Kidney tubule cell (primary cell): Measurements from ENCODE around the gene OR4M1.
"Not testable (repeated sequence)": the region's sequence is repeated elsewhere in the genome, so short reads cannot be mapped to it uniquely, and the experiment has no call there.

Experiments used
- DNase-seq: peaks from one replicate; pipeline ENCODE4 v3.0.0-alpha.2; 2018; ENCODE audit warnings: low spot score

OR4M1 gene, protein sequence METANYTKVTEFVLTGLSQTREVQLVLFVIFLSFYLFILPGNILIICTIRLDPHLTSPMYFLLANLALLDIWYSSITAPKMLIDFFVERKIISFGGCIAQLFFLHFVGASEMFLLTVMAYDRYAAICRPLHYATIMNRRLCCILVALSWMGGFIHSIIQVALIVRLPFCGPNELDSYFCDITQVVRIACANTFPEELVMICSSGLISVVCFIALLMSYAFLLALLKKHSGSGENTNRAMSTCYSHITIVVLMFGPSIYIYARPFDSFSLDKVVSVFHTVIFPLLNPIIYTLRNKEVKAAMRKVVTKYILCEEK

GRCh38 chr14:19773204-19773603 lies at the start of gene OR4M1:
OR4M1 (plus strand) TSS chr14:19773504; CDS start chr14:19780323, 6,819 bp downstream.
- DNase-seq = not testable (repeated sequence)

GRCh38 chr14:19729359-19729758 lies 43.9 kb upstream of the OR4M1 start:
- no peak for DNase-seq

DNA sequence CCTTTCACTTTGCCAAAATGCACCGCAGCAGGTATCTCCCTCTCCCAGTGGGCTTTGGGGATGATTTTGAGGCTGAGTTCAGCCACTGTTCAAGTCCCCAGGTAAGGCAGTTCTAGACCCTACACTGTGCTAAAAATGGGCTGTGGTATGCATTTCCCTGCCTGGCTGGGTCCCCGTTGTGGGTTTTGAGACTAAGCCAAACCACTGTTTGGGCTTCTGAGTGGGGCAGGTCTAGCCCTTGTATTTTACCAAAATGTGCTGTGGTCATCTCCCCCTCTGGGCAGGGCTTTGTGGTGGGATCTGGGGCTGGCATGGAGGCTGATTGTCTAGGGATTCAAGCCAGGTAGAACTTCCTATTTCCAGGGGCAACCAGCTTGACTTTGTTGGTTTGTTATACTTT lies 43.5 kb upstream of the OR4M1 start:
- no peak for DNase-seq

DNA sequence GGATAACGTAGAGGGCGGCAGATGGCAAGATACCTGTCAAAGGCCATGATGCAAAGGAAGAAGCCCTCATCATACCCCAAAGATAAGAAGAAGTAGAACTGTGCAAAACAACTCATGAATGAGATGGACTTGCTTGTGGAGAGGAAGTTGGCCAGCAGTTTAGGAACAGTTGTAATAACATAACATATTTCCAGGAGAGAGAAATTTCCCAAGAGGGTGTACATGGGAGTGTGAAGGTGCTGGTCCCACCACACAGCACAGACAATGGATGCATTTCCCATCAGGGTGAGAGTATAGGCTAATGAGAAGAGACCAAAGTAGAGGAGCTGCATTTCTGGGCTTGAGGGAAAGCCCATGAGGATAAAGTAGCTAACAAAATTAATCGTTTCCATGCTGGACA lies 39.4 kb upstream of the OR4M1 start:
- DNase-seq = not testable (repeated sequence)

DNA sequence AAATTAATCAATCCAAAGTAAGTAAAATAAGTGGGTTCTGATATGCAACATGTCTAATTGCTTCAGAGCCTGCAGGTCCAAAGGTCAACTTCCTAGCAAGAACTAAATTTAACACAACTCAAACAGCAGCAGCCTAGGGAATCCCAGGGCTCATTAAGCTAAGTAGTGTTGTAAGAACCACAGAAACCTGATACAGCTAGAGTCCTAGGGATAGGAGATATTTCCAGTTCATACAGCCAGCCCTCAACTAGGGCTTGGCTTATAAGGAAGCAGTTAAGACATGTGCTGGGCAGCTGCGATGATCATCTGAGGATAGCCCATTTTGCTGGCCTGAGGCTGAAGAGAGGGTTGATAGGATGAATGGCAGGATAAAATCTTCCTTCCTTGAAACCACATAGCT lies 30.0 kb upstream of the OR4M1 start, which contains the start of gene OR4Q3:
OR4Q3 (plus strand) TSS at position 316 of the 400 bp plus-strand sequence.
- no peak for DNase-seq

- not testable (repeated sequence) for DNase-seq
Measured at GRCh38 chr14:19752316-19752715, 21.0 kb upstream of the OR4M1 start.

DNA sequence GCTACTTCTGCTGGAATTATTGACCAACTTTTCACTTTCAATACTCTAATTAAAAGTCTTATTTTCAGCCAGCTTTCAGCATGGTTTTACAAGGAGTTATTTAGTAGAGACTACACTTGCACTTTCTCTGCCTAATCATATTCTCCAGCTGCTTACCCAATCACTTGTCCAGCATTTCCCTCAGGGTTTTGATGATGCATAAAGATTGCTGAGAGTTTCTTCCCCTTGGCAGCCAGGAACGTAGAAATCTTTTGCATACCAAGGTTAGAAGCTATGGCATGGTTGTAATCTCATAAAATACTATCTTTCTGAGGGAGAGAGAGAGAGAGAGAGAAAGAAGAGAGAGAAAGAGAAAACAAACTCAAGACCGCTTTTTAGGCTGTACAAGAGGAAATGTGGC lies 19.1 kb upstream of the OR4M1 start:
- DNase-seq = no peak

GRCh38 chr14:19771491-19771890 lies 1.8 kb upstream of the OR4M1 start:
- DNase-seq = not testable (repeated sequence)

DNA sequence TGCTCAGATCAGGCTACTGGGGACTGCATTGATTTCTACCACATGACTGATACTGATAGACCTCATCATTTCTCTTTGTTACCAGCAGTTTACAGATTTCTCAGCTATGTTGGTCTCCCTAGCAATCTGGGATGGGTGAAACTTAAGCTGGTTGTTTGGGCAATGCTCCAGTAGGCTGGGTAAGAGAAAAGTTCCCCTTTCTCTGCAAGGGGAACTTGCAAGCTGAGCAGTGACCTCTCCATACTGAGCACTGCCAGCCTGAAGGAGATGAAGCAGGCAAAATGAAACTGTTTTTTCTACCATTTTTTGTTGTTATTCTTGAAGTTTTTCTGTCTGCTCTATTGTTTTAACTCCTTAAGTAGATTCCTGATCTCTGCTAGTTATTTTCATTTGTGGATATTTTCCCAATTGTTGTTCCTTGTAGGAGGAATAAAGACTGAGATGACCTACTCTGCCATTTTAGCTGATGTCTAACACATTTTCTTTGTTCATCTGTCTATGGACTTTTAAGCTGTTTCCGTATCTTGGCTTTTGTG lies 1.3 kb upstream of the OR4M1 start:
- DNase-seq = no peak

- not testable (repeated sequence) for DNase-seq
Measured at GRCh38 chr14:19772454-19772853, 850 bp upstream of the OR4M1 start.

GRCh38 chr14:19775587-19775986 lies 2.3 kb downstream of the OR4M1 start:
- no peak for DNase-seq

DNA sequence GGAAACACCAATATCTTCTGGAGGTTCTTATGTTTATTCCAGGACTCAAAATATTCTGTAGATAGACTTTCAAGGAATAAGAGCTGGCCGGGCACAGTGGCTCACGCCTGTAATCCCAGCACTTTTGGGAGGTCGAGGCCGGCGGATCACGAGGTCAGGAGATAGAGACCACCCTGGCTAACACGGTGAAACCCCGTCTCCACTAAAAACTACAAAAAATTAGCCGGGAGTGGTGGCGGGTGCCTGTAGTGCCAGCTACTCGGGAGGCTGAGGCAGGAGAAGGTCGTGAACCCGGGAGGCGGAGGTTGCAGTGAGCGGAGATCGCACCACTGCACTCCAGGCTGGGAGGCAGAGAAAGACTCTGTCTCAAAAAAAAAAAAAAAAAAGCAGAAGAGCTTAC lies 12.5 kb downstream of the OR4M1 start:
- not testable (repeated sequence) for DNase-seq

GRCh38 chr14:19787318-19787717 lies 14.0 kb downstream of the OR4M1 start:
- DNase-seq = not testable (repeated sequence)

DNA sequence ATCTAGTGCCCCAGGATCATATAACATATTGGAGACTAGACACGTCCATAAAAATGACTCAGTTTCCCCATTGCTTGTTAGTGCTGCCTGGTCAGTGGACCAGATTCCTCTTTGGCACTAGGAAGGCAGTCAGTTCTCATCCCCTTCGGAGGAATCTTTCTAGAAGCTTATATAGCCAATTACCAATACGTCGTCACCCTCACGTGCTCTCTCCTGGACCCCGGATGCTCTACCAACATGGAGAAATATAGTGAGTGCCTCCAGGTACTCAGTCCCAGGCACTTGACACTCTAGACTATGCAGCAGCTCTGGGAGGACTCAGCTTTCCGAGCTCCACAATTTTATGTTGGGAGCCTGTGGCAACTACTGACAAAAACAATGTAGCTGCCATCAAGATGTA lies 14.8 kb downstream of the OR4M1 start:
- DNase-seq = not testable (repeated sequence)

DNA sequence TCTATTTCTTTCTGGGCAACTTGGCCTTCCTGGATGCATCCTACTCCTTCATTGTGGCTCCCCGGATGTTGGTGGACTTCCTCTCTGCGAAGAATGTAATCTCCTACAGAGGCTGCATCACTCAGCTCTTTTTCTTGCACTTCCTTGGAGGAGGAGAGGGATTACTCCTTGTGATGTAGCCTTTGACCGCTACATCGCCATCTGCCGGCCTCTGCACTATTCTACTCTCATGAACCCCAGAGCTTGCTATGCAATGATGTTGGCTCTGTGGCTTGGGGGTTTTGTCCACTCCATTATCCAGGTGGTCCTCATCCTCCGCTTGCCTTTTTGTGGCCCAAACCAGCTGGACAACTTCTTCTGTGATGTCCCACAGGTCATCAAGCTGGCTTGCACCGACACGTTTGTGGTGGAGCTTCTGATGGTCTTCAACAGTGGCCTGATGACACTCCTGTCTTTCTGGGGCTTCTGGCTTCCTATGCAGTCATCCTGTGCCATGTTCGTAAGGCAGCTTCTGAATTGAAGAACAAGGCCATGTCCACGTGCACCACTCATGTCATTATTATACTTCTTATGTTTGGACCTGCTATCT lies 23.3 kb downstream of the OR4M1 start:
- not testable (repeated sequence) for DNase-seq

GRCh38 chr14:19799880-19800279 lies 26.6 kb downstream of the OR4M1 start:
- DNase-seq = no peak

- DNase-seq = no peak
Measured at GRCh38 chr14:19800282-19801117, 27.2 kb downstream of the OR4M1 start.

GRCh38 chr14:19801118-19801464 lies 27.8 kb downstream of the OR4M1 start:
- no peak for DNase-seq

DNA sequence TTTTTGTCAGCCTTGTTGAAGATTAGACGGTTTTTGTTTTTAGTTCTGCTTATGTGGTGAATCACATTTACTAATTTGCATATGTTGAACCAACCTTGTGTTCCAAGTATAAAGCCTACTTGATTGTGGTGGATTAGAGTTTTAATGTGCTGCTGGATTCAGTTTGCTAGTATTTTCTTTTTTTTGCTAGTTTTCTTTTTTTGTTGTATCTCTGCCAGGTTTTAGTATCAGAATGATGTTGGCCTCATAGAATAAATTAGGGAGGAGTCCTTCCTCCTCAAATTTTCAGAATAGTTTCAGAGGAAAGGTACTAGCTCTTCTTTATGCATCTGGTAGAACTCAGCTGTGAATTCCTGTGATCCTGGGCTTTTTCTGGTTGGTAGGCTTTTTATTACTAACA lies 30.2 kb downstream of the OR4M1 start, which contains the start of gene OR4N2:
OR4N2 (plus strand) TSS at position 301 of the 400 bp plus-strand sequence. CDS start 23,679 bp downstream, outside the sequence.
- not testable (repeated sequence) for DNase-seq

DNA sequence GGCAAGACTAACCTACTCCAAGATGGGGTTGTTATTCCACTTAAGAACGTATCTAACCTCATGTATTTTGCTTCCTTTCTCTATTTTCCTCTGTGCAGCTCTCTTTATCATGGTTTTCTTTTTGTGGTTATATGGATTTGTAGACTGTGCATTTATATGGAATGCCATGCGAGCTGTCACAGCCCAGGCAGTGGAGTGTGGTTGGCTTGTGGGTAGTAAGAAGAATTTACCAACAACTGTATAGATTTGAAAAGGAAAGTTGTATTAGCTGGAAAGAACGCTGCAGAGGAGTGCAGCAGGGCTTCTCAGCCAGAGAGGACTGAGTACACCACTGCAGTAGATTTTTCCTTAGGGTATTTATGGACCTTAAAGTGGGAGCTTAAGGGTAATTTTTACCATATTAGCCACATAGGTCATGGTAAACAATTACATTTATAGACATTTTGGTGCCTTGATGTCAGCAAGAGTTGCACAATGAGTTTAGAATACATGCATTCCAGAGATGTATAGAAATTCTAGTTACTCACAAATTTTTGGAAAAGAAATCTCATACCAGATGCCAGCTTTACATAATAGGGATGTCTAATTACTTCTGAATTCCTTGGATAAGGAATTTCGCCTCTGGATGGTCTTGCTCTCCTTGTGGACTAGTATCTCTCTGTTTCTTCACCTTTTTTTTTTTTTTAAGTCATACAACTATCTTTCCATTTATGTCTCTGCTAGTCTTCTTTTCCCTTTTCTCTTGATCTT lies 40.0 kb downstream of the OR4M1 start:
- DNase-seq = not testable (repeated sequence)

- DNase-seq = not testable (repeated sequence)
Measured at GRCh38 chr14:19819879-19820278, 46.6 kb downstream of the OR4M1 start.

- DNase-seq = not testable (repeated sequence)
Measured at GRCh38 chr14:19821016-19821415, 47.7 kb downstream of the OR4M1 start.
